Islet precursor cell (in vitro differentiated cells): Measurements from ENCODE around the gene GPR157.

Experiments
- DNase-seq: peaks from one replicate; pipeline ENCODE4 v3.0.0-alpha.2; 2018

The GPR157 gene

GRCh38 chr1:9086045-9086444 is 42.9 kb downstream of the GPR157 start:
- DNase-seq = no peak

GRCh38 chr1:9085306-9085940 is 43.5 kb downstream of the GPR157 start:
- DNase-seq = no peak

GRCh38 chr1:9084906-9085305 is 44.0 kb downstream of the GPR157 start:
- no peak for DNase-seq

- DNase-seq = no peak
Observed at GRCh38 chr1:9081473-9081872, 47.4 kb downstream of the GPR157 start.

GRCh38 chr1:9080705-9081291 is 48.1 kb downstream of the GPR157 start:
- peak; percentile 47 for DNase-seq

GRCh38 chr1:9079988-9080704 is 48.8 kb downstream of the GPR157 start:
- DNase-seq = no peak

GRCh38 chr1:9078752-9079500 is 50.0 kb downstream of the GPR157 start:
- no peak for DNase-seq

- no peak for DNase-seq
Observed at GRCh38 chr1:9078015-9078751, 50.7 kb downstream of the GPR157 start.

GRCh38 chr1:9075022-9075421 is 53.9 kb downstream of the GPR157 start:
- DNase-seq = no peak

- DNase-seq = no peak
Observed at GRCh38 chr1:9073143-9073542, 55.8 kb downstream of the GPR157 start.

- no peak for DNase-seq
Observed at GRCh38 chr1:9071554-9072235, 57.2 kb downstream of the GPR157 start.

GRCh38 chr1:9070486-9070885 is 58.4 kb downstream of the GPR157 start:
- DNase-seq = no peak

GRCh38 chr1:9069326-9070100 is 59.4 kb downstream of the GPR157 start, which contains the start of gene SLC2A5:
TSS of gene SLC2A5 (minus strand) at chr1:9069635. CDS start at chr1:9069536, 99 bp downstream.
- DNase-seq = no peak

- no peak for DNase-seq
Observed at GRCh38 chr1:9068981-9069325, 59.9 kb downstream of the GPR157 start.

GRCh38 chr1:9066945-9067807 is 61.7 kb downstream of the GPR157 start:
- no peak for DNase-seq

- DNase-seq = no peak
Observed at GRCh38 chr1:9065213-9065751, 63.6 kb downstream of the GPR157 start.

- no peak for DNase-seq
Observed at GRCh38 chr1:9062846-9063245, 66.1 kb downstream of the GPR157 start.

- DNase-seq = no peak
Observed at GRCh38 chr1:9062021-9062471, 66.9 kb downstream of the GPR157 start.

- DNase-seq = no peak
Observed at GRCh38 chr1:9061252-9061960, 67.5 kb downstream of the GPR157 start.
